ENCODE measurements around the gene PPM1H. TPM values are rescaled to one million over a fixed set of nuclear protein-coding genes. Genes with fewer than 3 reads are reported as not detected.

The PPM1H gene
- polyA plus RNA-seq, 1 experiment, result 2.3 TPM

DNA sequence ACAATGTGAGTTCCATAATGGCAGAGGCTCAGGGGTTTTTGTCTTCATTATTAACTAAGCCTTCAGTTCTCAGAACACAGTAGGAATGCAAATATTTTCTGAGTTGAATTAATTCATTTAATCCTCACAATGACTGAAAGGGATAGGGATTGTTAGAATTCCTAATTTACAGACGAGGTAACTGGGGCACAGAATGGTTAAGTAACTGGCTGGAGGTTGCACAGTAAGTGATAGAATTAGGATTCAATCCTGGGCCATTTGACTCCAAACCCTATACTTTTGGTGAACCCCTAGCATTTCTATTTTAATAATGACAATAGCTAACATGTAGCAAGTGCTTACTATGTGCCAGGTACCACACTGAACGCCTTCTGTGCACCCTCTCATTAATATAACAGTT is 163.1 kb downstream of the PPM1H start:
- H3K36me3 ChIP-seq (ENCODE audit: control insufficient read depth, insufficient read depth, low read length), result no peaks in the 10 kb centered on the region
- CTCF ChIA-PET, result interaction anchor here (0.8 to 1.0 kb wide), 2 partner anchors 13 kb away, joined by 3 read pairs; no protein-coding TSS in a partner anchor
- POLR2A ChIA-PET, result no interaction called here
- H3K4me3 ChIP-seq (ENCODE audit: low read depth, low read length), result no peak overlapping the region
- H3K27me3 ChIP-seq (ENCODE audit: control insufficient read depth, insufficient read depth, low read length), result no peaks in the 10 kb centered on the region
- no peak for DNase-seq (ENCODE audit: low read depth)
- TF ChIP-seq, protein P1, sequence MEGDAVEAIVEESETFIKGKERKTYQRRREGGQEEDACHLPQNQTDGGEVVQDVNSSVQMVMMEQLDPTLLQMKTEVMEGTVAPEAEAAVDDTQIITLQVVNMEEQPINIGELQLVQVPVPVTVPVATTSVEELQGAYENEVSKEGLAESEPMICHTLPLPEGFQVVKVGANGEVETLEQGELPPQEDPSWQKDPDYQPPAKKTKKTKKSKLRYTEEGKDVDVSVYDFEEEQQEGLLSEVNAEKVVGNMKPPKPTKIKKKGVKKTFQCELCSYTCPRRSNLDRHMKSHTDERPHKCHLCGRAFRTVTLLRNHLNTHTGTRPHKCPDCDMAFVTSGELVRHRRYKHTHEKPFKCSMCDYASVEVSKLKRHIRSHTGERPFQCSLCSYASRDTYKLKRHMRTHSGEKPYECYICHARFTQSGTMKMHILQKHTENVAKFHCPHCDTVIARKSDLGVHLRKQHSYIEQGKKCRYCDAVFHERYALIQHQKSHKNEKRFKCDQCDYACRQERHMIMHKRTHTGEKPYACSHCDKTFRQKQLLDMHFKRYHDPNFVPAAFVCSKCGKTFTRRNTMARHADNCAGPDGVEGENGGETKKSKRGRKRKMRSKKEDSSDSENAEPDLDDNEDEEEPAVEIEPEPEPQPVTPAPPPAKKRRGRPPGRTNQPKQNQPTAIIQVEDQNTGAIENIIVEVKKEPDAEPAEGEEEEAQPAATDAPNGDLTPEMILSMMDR (IDR thresholded peaks at IDR 0.05; ENCODE audit: insufficient read depth, low read depth, low read length), result no peak

DNA sequence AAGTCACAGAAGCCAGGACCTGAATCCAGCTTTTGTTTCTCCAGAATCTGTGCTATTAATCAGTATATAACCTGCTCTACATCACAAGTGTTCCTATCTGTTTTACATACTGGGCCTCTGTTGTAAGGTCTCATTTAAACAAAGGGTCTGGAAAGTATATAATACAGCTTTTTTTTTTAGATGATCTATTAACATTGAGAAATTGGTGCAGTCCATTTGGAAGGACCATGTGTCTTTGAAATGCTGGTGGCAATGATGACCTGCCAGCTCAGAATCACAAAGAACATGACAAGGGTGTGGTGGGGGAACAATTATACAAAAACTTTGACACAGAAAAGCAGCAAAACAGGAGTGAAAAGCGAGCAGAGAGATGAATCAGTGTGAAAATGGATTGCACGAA is 164.6 kb downstream of the PPM1H start:
- no peak for DNase-seq (ENCODE audit: low read depth)
- POLR2A ChIA-PET, result interaction anchor here (0.9 kb wide), 1 partner anchor 49 kb away, joined by 3 read pairs; no protein-coding TSS in a partner anchor
- TF ChIP-seq, protein P1 (IDR thresholded peaks at IDR 0.05; ENCODE audit: insufficient read depth, low read depth, low read length), result no peak

DNA sequence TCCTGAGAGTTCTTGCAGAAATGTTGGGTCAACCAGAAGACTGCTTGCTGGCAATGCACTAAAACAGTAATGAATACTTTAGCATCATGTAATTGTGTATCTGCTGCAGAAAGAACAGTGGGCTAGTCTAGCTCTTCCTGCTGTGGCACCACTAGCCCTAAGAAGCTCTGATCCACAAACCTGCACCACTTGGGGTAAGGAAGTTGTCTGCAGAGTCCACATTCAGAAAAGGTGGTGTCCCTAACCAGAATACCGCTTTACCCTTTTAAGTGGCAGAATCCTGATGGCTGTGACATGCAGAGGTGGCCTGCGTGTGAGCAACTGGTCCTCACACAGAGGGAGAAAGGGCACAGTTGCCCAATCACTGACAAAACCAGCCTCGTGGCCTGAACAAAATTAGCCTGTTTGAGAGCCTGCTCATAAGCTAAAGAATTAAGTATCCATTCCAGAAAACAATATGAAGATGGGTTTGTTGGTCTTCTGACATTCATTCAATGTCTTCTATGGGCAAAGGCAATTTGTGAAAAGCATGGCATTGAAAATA is 165.8 kb downstream of the PPM1H start:
- POLR2A ChIA-PET, result interaction anchor here (0.6 to 0.9 kb wide), 3 partner anchors 15 to 1077 kb away, joined by 3 to 5 read pairs (median 4); no protein-coding TSS in a partner anchor
- TF ChIP-seq, protein P1 (IDR thresholded peaks at IDR 0.05; ENCODE audit: insufficient read depth, low read depth, low read length), result no peak
- DNase-seq (ENCODE audit: low read depth), result no peak
- Histone ChIP-seq H3K27me3 (ENCODE audit: control insufficient read depth, insufficient read depth, low read length) (no peaks in the 10 kb centered on the region), H3K36me3 (ENCODE audit: control insufficient read depth, insufficient read depth, low read length) (no peaks in the 10 kb centered on the region), H3K4me3 (ENCODE audit: low read depth, low read length) (no peak overlapping the region)
- CTCF ChIA-PET, result interaction anchor here (1.3 to 1.6 kb wide), 2 partner anchors 12 to 16 kb away, joined by 3 to 4 read pairs; no protein-coding TSS in a partner anchor

More for the DNA sequence above, 164.6 kb downstream of the PPM1H start:
- H3K4me3 ChIP-seq (ENCODE audit: low read depth, low read length), result no peak overlapping the region
- no peaks in the 10 kb centered on the region for H3K27me3 ChIP-seq (ENCODE audit: control insufficient read depth, insufficient read depth, low read length)
- H3K36me3 ChIP-seq (ENCODE audit: control insufficient read depth, insufficient read depth, low read length), result no peaks in the 10 kb centered on the region
- CTCF ChIA-PET, result interaction anchor here (1.6 kb wide), 1 partner anchor 10 kb away, joined by 3 read pairs; no protein-coding TSS in a partner anchor

DNA sequence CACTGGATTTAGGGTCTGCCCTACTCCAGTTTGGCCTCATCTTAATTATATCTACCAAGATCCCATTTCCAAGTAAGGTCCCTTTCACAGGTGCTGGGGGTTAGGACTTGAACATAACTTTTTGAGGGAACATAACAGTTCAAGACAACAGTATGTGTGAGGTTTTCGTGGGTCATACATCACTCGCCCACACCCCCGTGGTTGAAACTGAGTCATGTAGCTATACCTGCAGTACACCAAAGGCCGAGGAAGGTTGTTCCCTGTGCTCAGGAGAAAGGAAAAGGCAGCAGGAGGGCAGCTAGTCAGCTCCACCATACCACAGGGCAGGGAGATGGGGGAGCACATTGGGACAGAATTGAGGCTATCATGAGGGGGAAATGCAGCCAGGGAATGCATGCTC is 167.0 kb downstream of the PPM1H start:
- Histone ChIP-seq H3K36me3 (ENCODE audit: control insufficient read depth, insufficient read depth, low read length) (no peaks in the 10 kb centered on the region), H3K4me3 (ENCODE audit: low read depth, low read length) (no peak overlapping the region), H3K27me3 (ENCODE audit: control insufficient read depth, insufficient read depth, low read length) (no peaks in the 10 kb centered on the region)
- ChIA-PET POLR2A (no interaction called here), CTCF (interaction anchor here (1.3 to 1.4 kb wide), 2 partner anchors 7 to 13 kb away, joined by 4 to 5 read pairs; no protein-coding TSS in a partner anchor)
- DNase-seq (ENCODE audit: low read depth), result no peak
- TF ChIP-seq, protein P1 (IDR thresholded peaks at IDR 0.05; ENCODE audit: insufficient read depth, low read depth, low read length), result no peak

DNA sequence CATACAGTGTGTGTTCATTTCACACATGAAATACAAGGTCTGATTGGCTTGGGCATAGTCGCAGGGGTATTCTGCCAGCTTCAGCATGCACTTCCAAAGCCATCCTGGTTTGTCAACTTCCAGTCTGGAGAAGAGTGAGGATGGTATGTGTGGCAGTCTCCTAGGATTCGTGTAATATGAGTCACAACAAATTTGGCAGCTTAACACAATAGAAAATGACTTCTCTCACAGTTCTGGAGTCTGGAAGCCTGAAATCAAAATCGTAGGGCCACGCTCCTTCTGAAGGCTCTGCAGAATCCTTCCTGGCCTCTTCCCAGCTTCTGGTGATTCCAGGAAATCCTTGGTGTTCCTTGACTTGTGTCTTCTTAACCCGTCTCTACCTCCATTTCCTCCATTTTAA is 167.5 kb downstream of the PPM1H start:
- CTCF ChIA-PET, result interaction anchor here (0.8 to 1.4 kb wide), 3 partner anchors 8 to 165 kb away, joined by 4 to 5 read pairs (median 4); no protein-coding TSS in a partner anchor
- DNase-seq (ENCODE audit: low read depth), result no peak
- POLR2A ChIA-PET, result no interaction called here

More for the DNA sequence above, 167.5 kb downstream of the PPM1H start:
- Histone ChIP-seq H3K36me3 (ENCODE audit: control insufficient read depth, insufficient read depth, low read length) (no peaks in the 10 kb centered on the region), H3K4me3 (ENCODE audit: low read depth, low read length) (no peak overlapping the region), H3K27me3 (ENCODE audit: control insufficient read depth, insufficient read depth, low read length) (no peaks in the 10 kb centered on the region)
- TF ChIP-seq, protein P1 (IDR thresholded peaks at IDR 0.05; ENCODE audit: insufficient read depth, low read depth, low read length), result no peak

Data from BJ (cell line).